ENCODE results near the gene NKAIN2.
A peak's percentile ranks its signal among the peaks of the same experiment; 100 is the strongest.

NKAIN2 gene

DNA sequence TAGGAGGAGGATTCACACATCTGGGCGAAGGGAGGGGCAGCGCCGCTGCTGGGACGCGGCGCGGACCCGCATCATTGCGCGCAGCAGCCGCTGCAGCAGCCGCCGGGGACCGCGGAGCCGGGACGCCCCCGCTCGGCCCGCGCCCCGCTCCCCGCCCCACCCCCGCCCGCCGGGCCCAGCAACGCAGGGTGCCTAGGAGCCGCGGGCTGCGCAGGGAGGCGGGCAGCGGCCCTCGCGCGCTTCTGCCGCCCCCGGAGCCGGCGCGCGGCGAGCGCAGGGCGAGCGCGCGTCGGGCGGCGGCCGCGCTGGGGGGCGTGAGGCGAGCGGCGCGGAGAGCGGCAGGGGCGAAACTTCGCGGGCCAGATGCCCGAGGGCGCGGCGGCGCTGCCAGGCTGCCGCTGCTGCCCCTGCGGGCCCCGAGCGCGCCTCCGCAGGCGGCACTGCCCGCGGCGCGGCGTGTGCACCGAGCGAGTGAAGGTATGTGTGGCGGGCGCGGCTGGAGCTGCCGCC lies at the start of gene NKAIN2:
Gene NKAIN2 (plus strand): TSS at position 362 of the 510 bp plus-strand sequence.
- DNase-seq (ENCODE audit: low read depth) = no peak

DNA sequence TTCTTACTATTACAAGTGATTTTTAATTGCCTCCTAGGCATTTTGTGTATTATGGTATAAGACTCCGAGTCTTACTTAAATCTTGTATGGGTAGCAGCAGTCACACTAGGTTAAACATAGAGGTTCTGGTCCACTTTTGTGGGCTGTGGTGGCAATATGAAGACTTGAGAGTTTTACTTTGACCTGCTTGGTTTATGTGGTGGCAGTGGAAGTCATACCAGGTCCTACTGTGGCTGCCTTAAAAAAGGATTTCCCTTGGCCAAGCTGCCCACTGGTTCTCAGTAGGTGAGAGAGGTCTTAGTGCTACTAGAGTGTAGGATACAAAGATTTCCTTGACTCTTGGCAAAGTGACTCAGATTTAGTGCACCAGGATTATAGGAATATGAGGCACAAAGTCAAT lies 44.2 kb upstream of the NKAIN2 start:
- DNase-seq (ENCODE audit: low read depth) = no peak

DNA sequence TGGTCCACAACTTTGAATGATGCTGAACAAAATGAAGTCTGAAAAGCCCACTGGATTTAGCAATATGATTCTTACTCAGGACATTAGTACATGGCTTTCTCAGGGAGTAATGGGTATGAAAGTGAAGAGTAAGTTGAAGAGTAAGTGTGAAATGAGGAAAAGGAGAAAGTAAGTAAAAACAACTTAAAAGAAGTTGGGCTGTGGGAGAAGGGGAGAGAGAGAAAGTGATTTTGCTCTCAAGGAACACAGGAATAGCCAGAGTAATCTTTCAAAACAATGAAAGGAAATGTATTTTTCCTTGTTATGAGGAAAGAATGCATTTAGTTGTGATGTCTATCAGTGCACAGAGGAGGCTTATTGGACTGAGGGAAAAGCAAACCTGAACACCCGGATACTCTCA lies 39.8 kb upstream of the NKAIN2 start:
- DNase-seq (ENCODE audit: low read depth) = no peak

DNA sequence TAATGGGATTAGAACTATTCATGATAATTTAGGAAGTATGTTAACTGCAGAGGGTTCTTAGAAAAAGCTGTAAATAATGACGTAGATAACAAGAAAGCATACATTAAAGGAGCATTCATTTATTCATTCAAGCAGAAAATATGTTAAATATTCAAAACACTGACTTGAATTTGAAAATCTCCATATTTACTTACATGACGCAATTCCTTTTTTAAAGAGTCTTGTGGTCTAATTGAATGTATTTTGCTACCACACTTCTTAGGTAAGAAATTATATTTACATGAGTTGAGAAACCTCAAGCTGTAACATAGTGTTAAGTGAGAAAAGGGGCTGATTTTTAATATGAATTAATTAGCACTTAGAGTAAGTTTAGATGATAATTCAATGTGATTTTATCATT lies 38.9 kb upstream of the NKAIN2 start:
- DNase-seq (ENCODE audit: low read depth) = no peak

DNA sequence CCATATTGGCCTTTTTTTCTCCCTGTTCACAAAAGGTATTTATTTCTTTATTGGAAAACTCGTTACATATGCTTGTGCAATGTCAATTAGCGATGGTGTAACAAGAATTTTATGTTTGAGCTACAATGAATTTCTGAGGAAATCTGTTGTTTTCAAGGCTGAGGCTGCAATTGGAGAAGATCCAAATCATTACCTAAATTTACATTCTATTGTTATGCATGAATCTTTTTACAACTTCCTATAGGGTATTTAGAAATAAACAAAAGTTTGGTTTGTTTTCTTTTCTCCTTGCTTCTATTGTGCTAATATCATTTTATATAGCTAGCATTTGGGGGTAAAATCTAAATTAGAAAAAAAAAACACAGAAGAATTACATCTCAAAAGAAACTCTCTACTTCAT lies 34.7 kb upstream of the NKAIN2 start:
- no peak for DNase-seq (ENCODE audit: low read depth)

DNA sequence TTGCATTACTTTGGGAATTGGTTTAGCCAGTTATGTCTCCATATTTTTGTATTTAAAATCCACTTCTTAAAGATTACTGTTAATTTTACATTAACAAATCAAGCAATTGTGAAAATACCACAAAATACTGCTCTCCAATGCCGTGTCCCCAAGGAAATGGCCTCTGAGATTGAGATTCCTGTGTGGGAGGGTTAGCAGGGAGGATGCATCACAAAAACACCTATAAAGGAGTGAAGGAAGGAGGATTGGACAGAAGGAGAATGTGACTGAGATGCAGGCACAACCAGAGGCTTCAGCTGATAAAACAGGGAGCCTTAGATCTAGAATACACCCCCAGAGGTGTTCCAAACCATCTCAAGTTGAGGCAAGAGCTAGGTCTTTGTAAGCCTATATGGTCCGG lies 34.2 kb upstream of the NKAIN2 start:
- DNase-seq (ENCODE audit: low read depth) = no peak

DNA sequence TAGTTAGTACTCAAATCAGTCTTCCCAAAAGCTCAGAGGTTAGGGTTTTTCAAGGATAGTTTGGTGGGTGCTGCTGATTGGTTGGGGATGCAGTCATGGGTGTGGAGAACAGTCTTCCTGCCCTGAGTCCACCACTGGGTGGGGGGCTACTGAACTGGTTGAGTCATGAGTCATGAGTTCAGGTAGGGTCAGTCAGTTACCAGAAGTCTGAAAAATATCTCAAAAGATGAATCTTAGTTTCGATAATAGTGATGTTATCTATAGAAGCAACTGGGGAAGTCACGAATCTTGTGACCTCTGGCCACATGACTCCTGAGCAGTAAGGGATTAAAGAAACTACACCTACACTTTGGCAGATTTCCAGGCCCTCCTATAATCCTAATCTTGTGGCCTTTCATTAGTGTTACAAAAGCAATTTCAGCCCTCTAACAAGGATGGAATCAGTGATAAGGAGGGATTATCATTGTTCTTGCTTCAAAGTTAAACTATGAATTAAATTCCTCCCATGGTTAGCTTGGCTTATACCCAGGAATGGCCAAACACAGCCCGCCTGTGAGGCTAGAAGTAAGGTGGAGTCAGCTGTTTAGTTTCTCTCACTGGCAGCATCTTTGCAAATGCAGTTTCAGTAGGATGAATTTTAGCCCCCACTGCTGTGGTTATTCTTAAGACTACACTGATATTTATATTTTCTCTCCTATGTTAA lies 33.3 kb upstream of the NKAIN2 start:
- no peak for DNase-seq (ENCODE audit: low read depth)

DNA sequence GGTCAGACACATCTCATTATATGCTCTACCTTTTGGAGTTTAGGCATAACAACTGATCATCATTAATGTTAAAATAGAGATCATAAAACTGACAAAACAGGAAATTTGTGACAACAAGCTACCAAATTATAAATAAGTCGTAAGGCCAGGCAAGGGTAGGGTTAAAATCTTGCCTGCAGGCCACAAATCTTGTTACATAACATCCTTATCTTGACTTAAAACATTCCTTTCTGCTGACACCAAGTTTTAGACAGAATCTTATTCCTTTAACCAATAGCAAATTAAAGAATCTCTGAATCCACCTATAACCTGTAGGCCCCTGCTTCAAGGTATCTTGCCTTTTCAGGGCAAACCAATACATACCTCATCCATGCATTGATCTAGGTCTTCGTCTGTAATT lies 32.5 kb upstream of the NKAIN2 start:
- no peak for DNase-seq (ENCODE audit: low read depth)

DNA sequence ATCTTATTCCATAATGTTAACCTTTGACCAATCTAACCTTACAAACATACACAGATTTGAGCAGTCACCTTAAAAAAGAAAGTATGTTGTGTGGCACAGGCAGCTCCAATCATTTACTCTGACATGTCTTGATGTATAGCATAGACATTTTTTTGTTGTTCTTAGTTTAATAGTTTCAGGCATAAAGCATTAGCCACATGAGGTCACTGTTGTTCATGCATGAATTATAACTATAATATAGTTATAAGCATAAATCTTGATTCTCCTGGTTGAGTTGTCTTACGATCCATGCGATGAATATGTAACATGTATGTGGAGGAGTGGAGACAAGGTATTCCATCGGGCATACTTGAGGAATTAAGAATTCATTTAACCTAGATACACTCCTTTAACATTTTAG lies 26.1 kb upstream of the NKAIN2 start:
- DNase-seq (ENCODE audit: low read depth) = no peak

DNA sequence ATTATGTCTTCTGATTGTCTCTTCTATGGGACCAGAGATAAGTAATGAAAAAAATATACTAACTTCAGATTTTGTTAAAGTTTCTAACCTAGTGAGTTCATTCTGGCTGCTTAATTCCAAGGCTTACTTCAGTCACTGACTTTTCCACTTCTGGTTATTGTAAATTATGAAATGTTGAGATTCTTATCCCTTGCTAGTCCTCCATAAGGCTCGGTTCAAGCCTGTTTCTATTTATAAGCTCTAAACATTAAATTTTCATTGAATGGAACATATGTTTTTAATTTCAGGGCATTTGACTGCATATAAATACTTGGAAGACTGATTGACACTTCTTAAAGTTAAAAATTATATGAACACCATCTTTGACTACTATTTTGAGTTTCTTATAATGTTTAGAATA lies 23.6 kb upstream of the NKAIN2 start:
- DNase-seq (ENCODE audit: low read depth) = no peak

DNA sequence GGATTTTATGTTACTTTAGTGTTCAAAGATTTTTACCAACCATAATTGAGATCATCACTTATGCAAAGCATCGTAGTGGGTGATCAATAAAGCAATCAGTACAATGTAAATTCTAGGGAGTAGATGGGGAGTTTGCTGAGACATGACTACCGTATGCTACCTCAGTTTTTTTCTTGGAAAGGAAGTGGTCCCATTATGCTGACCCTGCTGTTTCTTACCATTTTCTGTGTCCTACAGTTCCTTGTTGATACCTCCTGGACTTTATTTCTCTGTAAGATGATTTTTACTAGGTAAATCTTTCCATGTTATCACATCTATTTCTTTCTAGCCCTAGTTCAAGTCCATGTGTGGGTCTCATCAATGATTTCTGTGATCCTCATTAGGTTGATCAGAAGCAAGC lies 19.3 kb upstream of the NKAIN2 start:
- DNase-seq (ENCODE audit: low read depth) = no peak

DNA sequence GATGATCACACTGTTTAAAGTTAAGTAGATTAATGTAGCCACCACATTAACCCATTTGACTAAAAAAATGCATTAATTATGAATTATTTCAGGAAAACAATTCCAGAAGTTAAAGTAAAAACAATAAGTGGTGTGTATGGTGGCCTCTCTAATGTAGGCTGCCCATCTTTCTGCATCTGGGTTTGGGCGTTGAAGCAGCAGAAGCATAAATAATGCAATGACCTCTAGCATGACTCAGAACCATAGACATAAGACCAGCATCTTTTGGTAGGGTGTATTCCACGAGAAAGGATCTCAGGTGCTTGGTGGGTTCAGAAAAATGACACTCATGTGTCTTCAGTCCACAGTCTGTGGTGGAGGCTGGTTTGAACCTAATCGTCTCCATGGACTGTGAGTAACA lies 18.6 kb upstream of the NKAIN2 start:
- DNase-seq (ENCODE audit: low read depth) = no peak

DNA sequence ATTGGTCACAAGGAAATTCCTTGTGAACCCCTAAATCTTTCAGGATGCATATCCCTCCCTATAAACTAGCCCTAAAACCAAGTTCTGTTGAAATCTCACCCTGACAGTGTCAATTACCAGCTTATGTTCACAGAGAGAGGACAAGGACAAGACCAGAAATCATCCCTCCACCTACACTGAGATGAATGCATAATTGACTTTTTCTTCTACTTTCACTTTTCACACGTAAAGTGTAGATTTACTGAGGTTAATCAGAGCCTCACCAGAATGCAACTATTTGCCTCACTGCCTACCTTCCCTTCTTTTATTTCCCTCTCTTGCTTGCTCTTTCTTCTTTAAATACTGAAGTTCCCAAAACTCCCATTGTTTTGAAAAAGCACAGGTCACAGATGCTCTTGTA lies 15.3 kb upstream of the NKAIN2 start:
- DNase-seq (ENCODE audit: low read depth) = no peak

DNA sequence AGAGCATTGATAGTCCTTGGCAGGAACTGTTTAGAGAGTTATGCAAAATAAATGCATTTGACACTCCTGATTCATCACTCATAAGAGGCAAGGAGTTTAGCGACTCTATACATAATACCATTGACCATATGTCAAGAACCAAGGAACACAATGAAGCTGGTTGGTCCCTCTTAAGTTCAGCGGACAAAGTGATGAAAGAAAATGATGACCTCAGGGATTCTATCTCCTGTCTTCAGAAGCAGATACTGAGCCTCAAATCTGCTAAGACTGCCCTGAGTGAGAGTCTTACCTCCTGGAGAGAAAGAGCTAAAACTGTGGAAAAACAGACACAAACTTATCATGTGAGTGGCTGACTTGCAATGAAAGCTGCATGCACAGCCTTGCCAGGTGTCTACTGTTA lies 9.5 kb upstream of the NKAIN2 start:
- no peak for DNase-seq (ENCODE audit: low read depth)

DNA sequence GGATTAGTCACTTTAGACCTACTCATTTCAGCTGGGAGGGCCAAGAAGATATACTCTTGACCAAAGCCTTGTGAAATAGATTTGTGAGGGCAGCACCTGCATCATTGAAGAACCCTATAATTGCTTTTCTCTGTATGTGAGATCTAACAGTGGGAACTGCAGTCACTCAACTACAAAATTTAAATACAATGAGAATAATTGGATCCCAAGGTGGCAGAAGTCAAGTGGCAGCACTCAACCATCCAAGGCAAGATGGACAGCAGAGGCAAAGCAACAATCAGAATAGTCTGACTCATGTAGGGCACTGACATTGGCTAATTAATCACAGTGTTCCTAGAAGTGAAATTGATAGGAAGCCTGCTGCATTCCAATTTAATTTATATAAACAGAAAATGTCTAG lies 8.9 kb upstream of the NKAIN2 start:
- no peak for DNase-seq (ENCODE audit: low read depth)

DNA sequence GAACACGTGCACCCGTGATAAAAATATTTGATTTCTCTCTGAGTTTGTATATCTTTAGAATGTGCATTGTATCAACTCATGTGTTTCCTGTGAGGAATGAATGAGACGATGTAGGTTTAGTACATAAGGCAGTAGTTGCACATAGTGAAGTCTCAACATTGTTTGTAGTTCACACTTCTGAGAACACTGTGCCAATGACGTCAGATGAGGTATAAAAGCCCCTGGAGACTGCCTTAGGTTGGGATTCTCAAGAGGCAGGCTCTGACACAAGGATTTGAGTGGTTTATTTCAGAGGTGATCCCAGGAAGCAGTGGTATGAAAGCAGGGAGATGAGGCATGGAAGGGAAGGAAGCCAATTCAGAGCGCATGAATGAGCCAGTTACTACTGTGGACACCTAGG lies 2.6 kb upstream of the NKAIN2 start:
- no peak for DNase-seq (ENCODE audit: low read depth)

DNA sequence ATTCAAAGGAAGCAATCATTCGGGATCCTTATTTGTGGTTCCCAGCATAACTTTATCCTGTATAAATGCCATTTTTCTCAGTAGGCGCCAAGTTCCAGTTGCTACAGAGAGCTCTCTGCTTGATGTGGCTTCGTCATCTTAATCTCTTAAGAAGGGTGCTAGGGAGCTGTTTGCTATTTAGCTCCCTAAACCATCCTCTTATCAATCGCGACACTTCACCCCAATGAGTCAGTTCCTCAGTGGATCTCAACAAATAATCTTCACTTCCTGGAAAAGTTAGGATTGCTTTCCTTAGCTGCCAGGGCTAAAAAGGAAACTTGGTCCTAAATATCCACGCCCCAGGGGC lies 1.3 kb upstream of the NKAIN2 start:
- DNase-seq (ENCODE audit: low read depth) = no peak

DNA sequence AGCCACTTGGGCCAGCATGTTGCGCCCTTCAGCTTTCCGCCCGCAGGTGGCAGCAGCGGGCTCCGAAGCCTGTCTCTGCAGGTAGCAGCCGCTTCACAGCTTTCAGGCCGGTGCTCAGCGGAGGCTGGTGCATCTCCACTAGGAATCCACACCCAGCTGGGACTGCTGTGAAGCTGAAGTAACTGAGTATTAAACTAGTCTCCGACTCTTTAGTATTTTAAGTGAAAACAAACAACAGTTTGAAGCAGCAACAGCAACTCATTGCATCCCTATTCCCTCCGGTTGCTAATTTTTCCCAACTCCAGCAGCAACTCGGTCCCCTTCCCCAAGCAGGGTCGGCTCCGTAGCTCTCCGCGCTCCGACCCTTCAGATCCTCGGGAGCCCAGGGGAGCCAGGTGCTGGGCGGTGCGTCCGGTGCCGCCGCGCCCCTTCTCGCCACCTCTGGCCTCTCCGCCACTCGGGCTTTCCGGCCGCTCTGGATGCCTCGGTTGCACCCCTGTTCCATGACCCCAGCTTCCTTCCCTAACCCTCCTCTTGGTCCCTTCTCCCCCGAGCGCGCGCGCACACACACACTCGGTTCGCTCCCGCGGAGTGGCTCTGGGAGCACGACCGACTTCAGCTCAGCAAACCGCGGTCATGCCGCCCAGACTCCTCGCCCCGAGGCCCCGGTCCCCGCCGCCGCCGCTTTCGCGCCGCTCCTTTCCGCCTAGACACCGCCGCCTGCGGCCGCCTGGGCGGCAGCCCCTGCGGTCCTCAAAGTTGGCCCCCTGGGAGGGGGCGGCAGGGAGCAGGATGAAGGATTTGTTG lies 765 bp upstream of the NKAIN2 start:
- DNase-seq (ENCODE audit: low read depth) = peak; percentile 20

DNA sequence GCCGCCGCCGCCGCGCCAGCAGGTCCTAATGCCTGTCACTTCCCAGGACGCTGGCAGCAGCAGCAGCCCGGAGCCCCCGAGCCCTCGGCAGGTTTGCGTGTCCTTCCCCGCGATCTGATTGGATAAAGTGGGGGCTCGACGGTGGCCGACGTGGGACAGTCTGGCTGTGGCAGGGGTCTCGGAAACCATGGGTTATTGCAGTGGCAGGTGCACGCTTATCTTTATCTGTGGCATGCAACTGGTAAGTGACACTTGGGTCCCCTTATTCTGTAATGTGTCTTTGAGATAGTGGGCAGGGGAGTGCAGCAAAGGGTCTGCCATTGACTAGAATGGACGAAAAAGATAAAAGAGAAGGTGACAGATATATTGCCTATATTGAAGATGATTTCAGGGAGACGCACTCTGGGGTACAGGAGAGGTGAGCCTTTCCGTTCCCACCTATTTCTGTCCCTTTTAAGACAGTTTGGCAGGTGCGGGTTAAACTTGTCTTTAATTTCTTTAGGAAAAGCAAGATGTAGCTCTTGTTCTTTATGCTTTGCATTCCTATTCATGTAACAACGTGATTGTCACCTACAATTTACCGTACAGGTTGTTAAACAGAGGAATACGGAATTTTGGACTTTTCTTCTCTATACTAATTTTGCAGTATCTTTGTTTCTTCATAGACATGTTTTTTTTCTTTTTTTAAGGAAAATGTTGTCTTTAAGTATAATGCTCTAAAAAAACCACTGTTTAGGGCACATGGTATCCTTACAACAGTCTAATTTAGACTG lies 535 bp downstream of the NKAIN2 start:
- no peak for DNase-seq (ENCODE audit: low read depth)

DNA sequence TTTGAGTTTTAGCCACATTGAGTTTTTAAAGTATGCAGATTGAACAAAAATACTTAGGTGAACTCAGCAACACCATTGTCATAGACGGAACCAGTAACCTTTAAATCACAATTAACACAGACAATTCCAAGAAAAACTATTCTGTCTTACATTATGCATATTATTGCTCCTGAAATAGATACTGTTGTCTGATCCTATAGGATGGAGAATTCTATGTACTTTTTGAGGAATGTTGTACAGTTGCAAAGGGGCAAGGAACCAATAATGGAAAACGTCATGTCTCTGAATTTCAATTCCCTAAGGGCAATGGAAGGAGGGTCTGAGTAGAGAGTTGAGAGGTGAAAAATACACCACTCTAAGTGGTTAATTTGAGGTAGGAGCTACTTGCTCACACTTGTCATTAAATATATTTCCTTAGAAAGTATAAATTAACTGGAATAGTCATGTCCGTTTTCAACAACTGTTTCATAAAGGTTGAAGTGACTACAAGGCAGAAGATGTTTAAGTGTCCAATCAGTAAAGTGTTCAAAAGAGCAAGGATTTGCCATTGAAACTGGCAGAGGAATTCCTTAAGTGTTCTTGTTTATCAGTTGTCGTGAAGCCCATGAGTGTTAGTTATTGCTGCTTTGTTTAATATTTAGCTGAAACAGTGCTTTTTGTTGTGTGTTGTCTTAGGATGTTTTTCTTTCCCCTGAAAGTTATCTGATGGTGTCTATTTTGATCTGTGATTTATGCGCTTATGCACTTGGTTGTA lies 1.3 kb downstream of the NKAIN2 start:
- no peak for DNase-seq (ENCODE audit: low read depth)

DNA sequence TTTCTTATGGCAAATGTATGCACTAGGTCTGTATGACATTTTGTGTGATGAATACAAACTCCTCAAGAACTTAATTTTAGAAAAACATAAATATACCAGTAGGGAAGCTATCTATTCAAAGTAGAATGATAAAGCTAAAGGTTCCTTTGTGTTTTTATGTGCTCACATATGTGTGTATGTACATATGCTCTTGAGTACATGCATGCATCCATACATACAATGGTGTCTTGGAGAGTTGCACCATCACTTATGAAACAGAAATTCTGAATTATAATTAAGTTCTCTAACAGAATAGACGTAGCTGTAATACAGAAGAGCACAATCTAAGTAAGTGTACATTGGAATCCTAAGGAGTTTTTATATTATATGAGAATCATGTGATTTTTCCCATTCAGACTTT lies 2.3 kb downstream of the NKAIN2 start:
- DNase-seq (ENCODE audit: low read depth) = no peak

DNA sequence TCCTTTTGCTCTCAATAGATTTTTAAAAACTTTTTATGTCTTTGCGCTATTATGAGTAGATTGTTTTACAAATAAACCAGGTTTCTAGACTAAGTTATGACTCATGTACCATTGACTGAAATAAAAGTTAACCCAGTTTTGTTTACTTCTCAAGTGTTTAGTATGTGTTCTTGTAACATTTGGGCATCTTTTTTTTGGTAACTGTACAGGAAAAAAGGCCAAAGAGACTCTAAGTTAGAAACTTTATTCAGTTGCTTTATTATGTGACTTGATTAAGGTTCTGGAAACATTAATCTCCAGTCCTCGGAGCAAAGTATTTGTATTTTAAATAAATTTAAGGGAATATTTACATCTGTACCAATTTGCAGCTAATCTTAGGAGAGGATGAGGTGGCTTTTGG lies 2.9 kb downstream of the NKAIN2 start:
- no peak for DNase-seq (ENCODE audit: low read depth)
